Neural cell (in vitro differentiated cells): ENCODE measurements around the gene RAF1. TPM values are rescaled to one million over a fixed set of nuclear protein-coding genes. Genes with fewer than 3 reads are reported as not detected.
"Not testable (repeated sequence)": the region's sequence is repeated elsewhere in the genome, so short reads cannot be mapped to it uniquely, and the experiment has no call there.

Source experiments
- H2AFZ ChIP-seq: fragments of 200-600, 300-800 bp; sonication (generic), shearing (Covaris generic); 2 replicates; pipeline ENCODE4 v1.6.0; 2014; ENCODE audit warnings: low read depth, mild to moderate bottlenecking, antibody characterized with exemption, low read length, moderate library complexity
- H3F3A ChIP-seq: fragments of 200-600 bp; shearing (Covaris generic); 2 replicates; pipeline ENCODE4 v1.6.1; 2016; ENCODE audit warnings: mild to moderate bottlenecking, moderate library complexity, mixed read lengths, antibody characterized with exemption, low read length; ENCODE audit not compliant: insufficient read depth, poor library complexity, severe bottlenecking
- H3K27ac ChIP-seq: fragments of 200-600, 300-800 bp; sonication (generic), shearing (Covaris generic); 2 replicates; pipeline ENCODE4 v1.5.1; 2014; ENCODE audit warnings: mild to moderate bottlenecking, low read length, moderate library complexity
- H3K27me3 ChIP-seq: fragments of 300-800, 200-600 bp; sonication (generic), shearing (Covaris generic); 2 replicates; pipeline ENCODE4 v1.6.0; 2014; ENCODE audit warnings: mild to moderate bottlenecking, low read depth, low read length, moderate library complexity; ENCODE audit not compliant: insufficient read depth
- H3K36me3 ChIP-seq: fragments of 300-800, 200-600 bp; sonication (generic), shearing (Covaris generic); 2 replicates; pipeline ENCODE4 v1.5.1; 2014; ENCODE audit warnings: mild to moderate bottlenecking, antibody characterized with exemption, low read length, moderate library complexity; ENCODE audit not compliant: insufficient read depth
- H3K4me2 ChIP-seq: fragments of 300-800, 200-600 bp; sonication (generic), shearing (Covaris generic); 2 replicates; pipeline ENCODE4 v1.6.0; 2014; ENCODE audit warnings: mild to moderate bottlenecking, low read length
- H3K4me3 ChIP-seq: fragments of 300-800, 200-600 bp; sonication (generic), shearing (Covaris generic); 2 replicates; pipeline ENCODE4 v1.5.1; 2014; ENCODE audit warnings: mild to moderate bottlenecking, low read length, moderate library complexity
- H3K79me2 ChIP-seq: fragments of 200-600 bp; shearing (Covaris generic); replicated peaks from 2 replicates; pipeline ENCODE4 v1.6.0; 2014; ENCODE audit warnings: mild to moderate bottlenecking, low read length, moderate library complexity; ENCODE audit not compliant: insufficient read depth
- H3K9ac ChIP-seq: fragments of 300-800, 200-600 bp; sonication (generic), shearing (Covaris generic); 2 replicates; pipeline ENCODE4 v1.6.1; 2016; ENCODE audit warnings: mild to moderate bottlenecking, low read length, mixed read lengths
- H3K9me2 ChIP-seq: fragments of 200-600 bp; shearing (Covaris generic); 2 replicates; pipeline ENCODE4 v1.6.1; 2016; ENCODE audit warnings: mild to moderate bottlenecking, low read length, mixed read lengths; ENCODE audit not compliant: insufficient read depth
- H3K9me3 ChIP-seq: fragments of 200-600, 300-800 bp; sonication (generic), shearing (Covaris generic); 2 replicates; pipeline ENCODE4 v1.6.1; 2016; ENCODE audit warnings: mild to moderate bottlenecking, mixed run types, low read length, moderate library complexity, mixed read lengths
- H4K20me1 ChIP-seq: fragments of 200-600 bp; shearing (Covaris generic); 2 replicates; pipeline ENCODE4 v1.6.1; 2016; ENCODE audit warnings: mild to moderate bottlenecking, mixed run types; ENCODE audit not compliant: insufficient read depth
- EP300 ChIP-seq: fragments of 450-650 bp; conservative IDR thresholded peaks from 2 replicates; pipeline ENCODE4 v1.6.1; 2014; ENCODE audit warnings: antibody characterized with exemption, mild to moderate bottlenecking, moderate library complexity; ENCODE audit not compliant: poor library complexity, severe bottlenecking
- EZH2 ChIP-seq: fragments of 200-600, 300-800 bp; shearing (Covaris generic), sonication (generic); IDR thresholded peaks from 2 replicates; pipeline ENCODE4 v1.6.1; 2014; ENCODE audit warnings: antibody characterized with exemption, low read length, borderline replicate concordance, mild to moderate bottlenecking; ENCODE audit not compliant: insufficient read depth, poor library complexity, severe bottlenecking
- MXI1 ChIP-seq: fragments of 450-650 bp; conservative IDR thresholded peaks from 2 replicates; pipeline ENCODE4 v1.6.1; 2014; ENCODE audit warnings: antibody characterized with exemption, mild to moderate bottlenecking; ENCODE audit not compliant: poor library complexity, severe bottlenecking
- POLR2AphosphoS5 ChIP-seq: IDR thresholded peaks from 2 replicates; pipeline ENCODE4 v1.6.1; 2012
- RAD21 ChIP-seq: fragments of 450-650 bp; conservative IDR thresholded peaks from 2 replicates; pipeline ENCODE4 v1.6.1; 2014; ENCODE audit warnings: antibody characterized with exemption, mild to moderate bottlenecking, moderate library complexity
- SMC3 ChIP-seq: fragments of 450-650 bp; conservative IDR thresholded peaks from 2 replicates; pipeline ENCODE4 v1.6.1; 2014; ENCODE audit warnings: antibody characterized with exemption, mild to moderate bottlenecking, moderate library complexity; ENCODE audit not compliant: poor library complexity
- TAF1 ChIP-seq: IDR thresholded peaks from 2 replicates; pipeline ENCODE4 v1.6.1; 2012; ENCODE audit warnings: low read depth
- polyA plus RNA-seq: library from polyadenylated mRNA; depleted of rRNA; stranded (reverse); fragments of >200 nt; gene quantifications from 2 replicates; pipeline ENCODE4 v1.2.3, GENCODE V29; 2014
- TF ChIP-seq, protein P1 (sequence below): IDR thresholded peaks from 2 replicates; pipeline ENCODE4 v1.6.1; 2012; ENCODE audit warnings: borderline replicate concordance
- TF ChIP-seq, protein P2 (sequence below): fragments of 450-650 bp; IDR thresholded peaks from 2 replicates; pipeline ENCODE4 v1.5.1; 2014; ENCODE audit warnings: antibody characterized with exemption, mild to moderate bottlenecking, moderate library complexity; ENCODE audit not compliant: poor library complexity, severe bottlenecking

RAF1 gene
- polyA plus RNA-seq, 1 donor from 2014 or later = 215 TPM

DNA sequence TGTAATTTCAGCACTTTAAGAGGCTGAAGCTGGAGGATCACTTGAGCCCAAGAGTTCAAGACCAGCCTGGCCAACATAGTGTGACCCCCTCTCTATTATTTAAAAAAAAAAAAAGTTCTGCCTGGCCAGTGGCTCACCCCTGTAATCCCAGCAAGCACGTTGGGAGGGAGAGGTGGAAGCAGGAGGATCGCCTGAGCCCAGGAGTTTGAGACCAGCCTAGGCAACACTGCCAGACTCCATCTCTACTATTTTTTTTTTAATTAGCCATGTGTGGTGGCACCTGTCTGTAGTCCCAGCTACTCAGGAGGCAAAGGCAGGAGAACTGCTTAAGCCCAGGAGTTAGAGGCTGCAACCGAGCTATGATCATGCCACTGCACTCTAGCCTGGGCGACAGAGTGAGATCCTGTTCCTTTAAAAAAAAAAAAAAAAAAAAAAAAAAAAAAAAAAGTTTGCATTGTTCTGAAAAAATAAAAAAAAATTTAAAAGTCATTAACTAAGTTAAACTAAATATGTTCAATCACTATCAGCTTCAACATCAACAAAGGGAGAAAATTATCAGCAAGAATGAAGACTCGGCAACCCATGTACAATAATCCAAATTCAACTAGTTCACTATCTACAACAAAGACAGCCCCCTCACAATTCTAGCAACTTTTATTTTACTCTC is 1.9 kb downstream of the RAF1 start:
- Histone ChIP-seq H3K27ac (peak overlapping the region; percentile 99), H3K4me3 (peak overlapping the region; percentile 100)
- TF ChIP-seq POLR2AphosphoS5 = no peak
- TF ChIP-seq, protein P1, sequence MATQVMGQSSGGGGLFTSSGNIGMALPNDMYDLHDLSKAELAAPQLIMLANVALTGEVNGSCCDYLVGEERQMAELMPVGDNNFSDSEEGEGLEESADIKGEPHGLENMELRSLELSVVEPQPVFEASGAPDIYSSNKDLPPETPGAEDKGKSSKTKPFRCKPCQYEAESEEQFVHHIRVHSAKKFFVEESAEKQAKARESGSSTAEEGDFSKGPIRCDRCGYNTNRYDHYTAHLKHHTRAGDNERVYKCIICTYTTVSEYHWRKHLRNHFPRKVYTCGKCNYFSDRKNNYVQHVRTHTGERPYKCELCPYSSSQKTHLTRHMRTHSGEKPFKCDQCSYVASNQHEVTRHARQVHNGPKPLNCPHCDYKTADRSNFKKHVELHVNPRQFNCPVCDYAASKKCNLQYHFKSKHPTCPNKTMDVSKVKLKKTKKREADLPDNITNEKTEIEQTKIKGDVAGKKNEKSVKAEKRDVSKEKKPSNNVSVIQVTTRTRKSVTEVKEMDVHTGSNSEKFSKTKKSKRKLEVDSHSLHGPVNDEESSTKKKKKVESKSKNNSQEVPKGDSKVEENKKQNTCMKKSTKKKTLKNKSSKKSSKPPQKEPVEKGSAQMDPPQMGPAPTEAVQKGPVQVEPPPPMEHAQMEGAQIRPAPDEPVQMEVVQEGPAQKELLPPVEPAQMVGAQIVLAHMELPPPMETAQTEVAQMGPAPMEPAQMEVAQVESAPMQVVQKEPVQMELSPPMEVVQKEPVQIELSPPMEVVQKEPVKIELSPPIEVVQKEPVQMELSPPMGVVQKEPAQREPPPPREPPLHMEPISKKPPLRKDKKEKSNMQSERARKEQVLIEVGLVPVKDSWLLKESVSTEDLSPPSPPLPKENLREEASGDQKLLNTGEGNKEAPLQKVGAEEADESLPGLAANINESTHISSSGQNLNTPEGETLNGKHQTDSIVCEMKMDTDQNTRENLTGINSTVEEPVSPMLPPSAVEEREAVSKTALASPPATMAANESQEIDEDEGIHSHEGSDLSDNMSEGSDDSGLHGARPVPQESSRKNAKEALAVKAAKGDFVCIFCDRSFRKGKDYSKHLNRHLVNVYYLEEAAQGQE = no peak
- no peak for TF ChIP-seq EZH2
- no peak for TF ChIP-seq SMC3
- no peak for TF ChIP-seq TAF1
- no peak for TF ChIP-seq MXI1
- no peak for TF ChIP-seq EP300
- TF ChIP-seq, protein P2, sequence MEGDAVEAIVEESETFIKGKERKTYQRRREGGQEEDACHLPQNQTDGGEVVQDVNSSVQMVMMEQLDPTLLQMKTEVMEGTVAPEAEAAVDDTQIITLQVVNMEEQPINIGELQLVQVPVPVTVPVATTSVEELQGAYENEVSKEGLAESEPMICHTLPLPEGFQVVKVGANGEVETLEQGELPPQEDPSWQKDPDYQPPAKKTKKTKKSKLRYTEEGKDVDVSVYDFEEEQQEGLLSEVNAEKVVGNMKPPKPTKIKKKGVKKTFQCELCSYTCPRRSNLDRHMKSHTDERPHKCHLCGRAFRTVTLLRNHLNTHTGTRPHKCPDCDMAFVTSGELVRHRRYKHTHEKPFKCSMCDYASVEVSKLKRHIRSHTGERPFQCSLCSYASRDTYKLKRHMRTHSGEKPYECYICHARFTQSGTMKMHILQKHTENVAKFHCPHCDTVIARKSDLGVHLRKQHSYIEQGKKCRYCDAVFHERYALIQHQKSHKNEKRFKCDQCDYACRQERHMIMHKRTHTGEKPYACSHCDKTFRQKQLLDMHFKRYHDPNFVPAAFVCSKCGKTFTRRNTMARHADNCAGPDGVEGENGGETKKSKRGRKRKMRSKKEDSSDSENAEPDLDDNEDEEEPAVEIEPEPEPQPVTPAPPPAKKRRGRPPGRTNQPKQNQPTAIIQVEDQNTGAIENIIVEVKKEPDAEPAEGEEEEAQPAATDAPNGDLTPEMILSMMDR = no peak
- TF ChIP-seq RAD21 = no peak

DNA sequence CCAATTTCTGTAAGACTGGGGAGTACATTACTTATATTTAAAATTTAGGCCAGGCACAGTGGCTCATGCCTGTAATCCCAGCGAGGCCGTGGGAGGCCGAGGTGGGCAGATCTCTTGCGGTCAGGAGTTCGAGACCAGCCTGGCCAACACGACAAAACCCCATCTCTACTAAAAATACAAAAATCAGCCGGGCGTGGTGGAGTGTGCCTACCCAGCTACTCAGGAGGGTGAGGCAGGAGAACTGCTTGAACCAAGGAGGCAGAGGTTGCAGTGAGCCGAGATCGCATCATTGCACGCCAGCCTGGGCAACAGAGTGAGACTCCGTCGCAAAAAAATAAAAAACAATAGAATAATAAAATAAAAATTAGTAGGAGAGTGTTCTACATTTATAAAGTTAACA is 2.5 kb downstream of the RAF1 start:
- not testable (repeated sequence) for H3K27ac ChIP-seq, H3K9ac ChIP-seq, H3K9me2 ChIP-seq, H3F3A ChIP-seq, H3K36me3 ChIP-seq, H3K27me3 ChIP-seq, H2AFZ ChIP-seq, H4K20me1 ChIP-seq, H3K9me3 ChIP-seq
- Histone ChIP-seq H3K4me2 (peak overlapping the region; percentile 99), H3K79me2 (peaks cover 74% of the 10 kb centered on the region), H3K4me3 (peak overlapping the region; percentile 100)

More for the DNA sequence above, 1.9 kb downstream of the RAF1 start:
- no peaks in the 10 kb centered on the region for H3K27me3 ChIP-seq
- peaks cover 68% of the 10 kb centered on the region for H3K79me2 ChIP-seq
- no peaks in the 10 kb centered on the region for H3F3A ChIP-seq
- H3K36me3 ChIP-seq = no peaks in the 10 kb centered on the region
- peak overlapping the region; percentile 100 for H3K9ac ChIP-seq
- H3K4me2 ChIP-seq = peak overlapping the region; percentile 99
- H4K20me1 ChIP-seq = peaks cover 7% of the 10 kb centered on the region
- no peaks in the 10 kb centered on the region for H3K9me3 ChIP-seq
- no peaks in the 10 kb centered on the region for H3K9me2 ChIP-seq
- no peak overlapping the region for H2AFZ ChIP-seq

DNA sequence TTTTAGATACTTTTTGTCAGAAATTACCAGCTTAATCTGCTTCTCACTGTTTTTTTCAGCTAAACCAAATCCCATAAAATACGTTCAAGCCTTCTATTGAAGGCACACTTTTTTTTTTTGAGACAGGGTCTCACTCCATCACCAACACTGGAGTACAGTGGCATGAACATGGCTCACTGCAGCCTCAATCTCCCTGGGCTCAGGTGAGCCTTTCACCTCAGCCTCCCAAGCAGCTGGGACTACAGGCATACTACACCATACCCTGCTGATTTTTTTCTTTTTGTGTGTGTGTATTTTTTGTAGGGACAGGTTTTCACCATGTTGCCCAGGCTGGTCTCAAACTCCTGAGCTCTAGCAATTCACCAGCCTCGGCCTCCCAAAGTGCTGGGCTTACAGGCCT is 3.7 kb downstream of the RAF1 start:
- no peak overlapping the region for H3K4me2 ChIP-seq
- H3K27me3 ChIP-seq = no peaks in the 10 kb centered on the region
- H3K36me3 ChIP-seq = no peaks in the 10 kb centered on the region
- H3K9me2 ChIP-seq = no peaks in the 10 kb centered on the region
- H3K27ac ChIP-seq = no peak overlapping the region
- no peaks in the 10 kb centered on the region for H3K9me3 ChIP-seq
- H3K9ac ChIP-seq = no peak overlapping the region
- H3K4me3 ChIP-seq = peak overlapping the region; percentile 100
- H4K20me1 ChIP-seq = peaks cover 11% of the 10 kb centered on the region
- H3F3A ChIP-seq = no peaks in the 10 kb centered on the region
- peaks cover 86% of the 10 kb centered on the region for H3K79me2 ChIP-seq
- TF ChIP-seq, protein P2 = no peak
- TF ChIP-seq POLR2AphosphoS5 (no peak), EP300 (no peak), EZH2 (no peak), RAD21 (no peak), TAF1 (no peak), MXI1 (no peak), SMC3 (no peak)
- TF ChIP-seq, protein P1 = no peak
- H2AFZ ChIP-seq = no peak overlapping the region
